HepG2 (cell line): ENCODE data around the gene SCGB1C1. TPM values are rescaled to one million over a fixed set of nuclear protein-coding genes. Genes with fewer than 3 reads are reported as not detected.

Experiments
- CCAR2 ChIP-seq: fragments of 200-400 bp; formaldehyde crosslinking; optimal IDR thresholded peaks from 2 replicates; pipeline ENCODE3; 2018; ENCODE audit warnings: low read depth, mild to moderate bottlenecking, low read length, moderate library complexity
- CSRNP1 ChIP-seq: sonication (generic); formaldehyde crosslinking; IDR thresholded peaks from 2 replicates; pipeline ENCODE4 v1.8.1; 2023; ENCODE audit warnings: mild to moderate bottlenecking, missing genetic modification reagents
- MTA1 ChIP-seq: sonication (generic); formaldehyde crosslinking; IDR thresholded peaks from 2 replicates; pipeline ENCODE4 v1.4.0; 2020; ENCODE audit warnings: missing genetic modification reagents, mild to moderate bottlenecking, borderline replicate concordance
- NFRKB ChIP-seq: fragments of 450-650 bp; IDR thresholded peaks from 2 replicates; pipeline ENCODE4 v1.6.1; 2017
- NPAS2 ChIP-seq: sonication (generic); formaldehyde crosslinking; IDR thresholded peaks from 2 replicates; pipeline ENCODE4 v1.8.0; 2022; ENCODE audit warnings: mild to moderate bottlenecking, missing genetic modification reagents, borderline replicate concordance
- TP53 ChIP-seq: sonication (generic); formaldehyde crosslinking; conservative IDR thresholded peaks from 2 replicates; pipeline ENCODE4 v1.4.0; 2020; ENCODE audit warnings: missing genetic modification reagents
- ZNF792 ChIP-seq: IDR thresholded peaks from 2 replicates; pipeline ENCODE4 v1.6.1; 2016
- ZSCAN25 ChIP-seq: sonication (generic); formaldehyde crosslinking; IDR thresholded peaks from 2 replicates; pipeline ENCODE4 v1.8.0; 2022; ENCODE audit warnings: mild to moderate bottlenecking, missing genetic modification reagents
- polyA plus RNA-seq, 8 experiments: library from polyadenylated mRNA; depleted of rRNA in 3 of 8; stranded (reverse) in 7 of 8; unstranded in 1 of 8; fragments of >200 nt; fragmentation: Illumina TruSeq in 4 of 8; extraction: Trizol in 4 of 8; gene quantifications; 2 replicates each; pipeline versions ENCODE4 v1.2.1 to v1.2.3, GENCODE V29; 2011 to 2016; ENCODE audit warnings: low read depth in 4 of 8, missing spikeins in 1 of 8, mixed read lengths in 1 of 8; ENCODE audit not compliant: insufficient read depth in 1 of 8
- total RNA-seq, 5 experiments: library from RNA; depleted of rRNA; stranded (reverse); fragments of >200 nt; fragmentation: Illumina TruSeq; extraction: Trizol; gene quantifications; 2 replicates each; pipeline ENCODE4 v1.2.3, GENCODE V29; 2016; ENCODE audit warnings: low read depth in 1 of 5
- TF ChIP-seq, protein P1 (sequence below): sonication (generic); formaldehyde crosslinking; IDR thresholded peaks from 2 replicates; pipeline ENCODE4 v1.4.0; 2020; ENCODE audit warnings: mild to moderate bottlenecking, missing genetic modification reagents
- TF ChIP-seq, protein P2 (sequence below), 2 experiments: sonication (generic) in 1 of 2; formaldehyde crosslinking in 1 of 2; IDR thresholded peaks; 2 replicates each; pipeline versions ENCODE4 v1.4.0 to v1.6.1; 2018 to 2020; ENCODE audit warnings: missing genetic modification reagents in 2 of 2, borderline replicate concordance in 1 of 2, low read depth in 1 of 2, mild to moderate bottlenecking in 1 of 2, missing biosample characterization in 1 of 2

SCGB1C1 gene
- total and polyA plus RNA-seq, 2 of the 13 experiments (the other 11 are each of a cell fraction or from before 2014, with no cell fraction given), result not detected

DNA sequence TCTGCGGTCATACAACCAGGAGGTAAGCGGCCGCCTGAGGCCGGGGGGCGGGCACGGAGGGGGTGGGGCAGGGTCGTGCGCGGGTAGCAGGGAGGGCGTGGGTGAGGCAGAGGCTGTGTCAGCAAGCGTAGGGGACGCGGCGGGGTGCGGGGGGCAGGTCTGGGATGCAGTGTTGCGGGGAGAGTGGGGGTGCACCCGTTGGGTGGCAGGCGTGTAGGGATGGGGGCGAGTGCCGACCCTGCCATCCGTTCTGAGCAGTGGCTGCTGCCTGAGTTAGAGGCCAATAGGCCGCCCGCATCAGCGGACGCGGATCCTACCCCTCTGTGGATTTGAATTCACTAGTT, 16.0 kb downstream of the SCGB1C1 start (continued):
- TF ChIP-seq, protein P1, sequence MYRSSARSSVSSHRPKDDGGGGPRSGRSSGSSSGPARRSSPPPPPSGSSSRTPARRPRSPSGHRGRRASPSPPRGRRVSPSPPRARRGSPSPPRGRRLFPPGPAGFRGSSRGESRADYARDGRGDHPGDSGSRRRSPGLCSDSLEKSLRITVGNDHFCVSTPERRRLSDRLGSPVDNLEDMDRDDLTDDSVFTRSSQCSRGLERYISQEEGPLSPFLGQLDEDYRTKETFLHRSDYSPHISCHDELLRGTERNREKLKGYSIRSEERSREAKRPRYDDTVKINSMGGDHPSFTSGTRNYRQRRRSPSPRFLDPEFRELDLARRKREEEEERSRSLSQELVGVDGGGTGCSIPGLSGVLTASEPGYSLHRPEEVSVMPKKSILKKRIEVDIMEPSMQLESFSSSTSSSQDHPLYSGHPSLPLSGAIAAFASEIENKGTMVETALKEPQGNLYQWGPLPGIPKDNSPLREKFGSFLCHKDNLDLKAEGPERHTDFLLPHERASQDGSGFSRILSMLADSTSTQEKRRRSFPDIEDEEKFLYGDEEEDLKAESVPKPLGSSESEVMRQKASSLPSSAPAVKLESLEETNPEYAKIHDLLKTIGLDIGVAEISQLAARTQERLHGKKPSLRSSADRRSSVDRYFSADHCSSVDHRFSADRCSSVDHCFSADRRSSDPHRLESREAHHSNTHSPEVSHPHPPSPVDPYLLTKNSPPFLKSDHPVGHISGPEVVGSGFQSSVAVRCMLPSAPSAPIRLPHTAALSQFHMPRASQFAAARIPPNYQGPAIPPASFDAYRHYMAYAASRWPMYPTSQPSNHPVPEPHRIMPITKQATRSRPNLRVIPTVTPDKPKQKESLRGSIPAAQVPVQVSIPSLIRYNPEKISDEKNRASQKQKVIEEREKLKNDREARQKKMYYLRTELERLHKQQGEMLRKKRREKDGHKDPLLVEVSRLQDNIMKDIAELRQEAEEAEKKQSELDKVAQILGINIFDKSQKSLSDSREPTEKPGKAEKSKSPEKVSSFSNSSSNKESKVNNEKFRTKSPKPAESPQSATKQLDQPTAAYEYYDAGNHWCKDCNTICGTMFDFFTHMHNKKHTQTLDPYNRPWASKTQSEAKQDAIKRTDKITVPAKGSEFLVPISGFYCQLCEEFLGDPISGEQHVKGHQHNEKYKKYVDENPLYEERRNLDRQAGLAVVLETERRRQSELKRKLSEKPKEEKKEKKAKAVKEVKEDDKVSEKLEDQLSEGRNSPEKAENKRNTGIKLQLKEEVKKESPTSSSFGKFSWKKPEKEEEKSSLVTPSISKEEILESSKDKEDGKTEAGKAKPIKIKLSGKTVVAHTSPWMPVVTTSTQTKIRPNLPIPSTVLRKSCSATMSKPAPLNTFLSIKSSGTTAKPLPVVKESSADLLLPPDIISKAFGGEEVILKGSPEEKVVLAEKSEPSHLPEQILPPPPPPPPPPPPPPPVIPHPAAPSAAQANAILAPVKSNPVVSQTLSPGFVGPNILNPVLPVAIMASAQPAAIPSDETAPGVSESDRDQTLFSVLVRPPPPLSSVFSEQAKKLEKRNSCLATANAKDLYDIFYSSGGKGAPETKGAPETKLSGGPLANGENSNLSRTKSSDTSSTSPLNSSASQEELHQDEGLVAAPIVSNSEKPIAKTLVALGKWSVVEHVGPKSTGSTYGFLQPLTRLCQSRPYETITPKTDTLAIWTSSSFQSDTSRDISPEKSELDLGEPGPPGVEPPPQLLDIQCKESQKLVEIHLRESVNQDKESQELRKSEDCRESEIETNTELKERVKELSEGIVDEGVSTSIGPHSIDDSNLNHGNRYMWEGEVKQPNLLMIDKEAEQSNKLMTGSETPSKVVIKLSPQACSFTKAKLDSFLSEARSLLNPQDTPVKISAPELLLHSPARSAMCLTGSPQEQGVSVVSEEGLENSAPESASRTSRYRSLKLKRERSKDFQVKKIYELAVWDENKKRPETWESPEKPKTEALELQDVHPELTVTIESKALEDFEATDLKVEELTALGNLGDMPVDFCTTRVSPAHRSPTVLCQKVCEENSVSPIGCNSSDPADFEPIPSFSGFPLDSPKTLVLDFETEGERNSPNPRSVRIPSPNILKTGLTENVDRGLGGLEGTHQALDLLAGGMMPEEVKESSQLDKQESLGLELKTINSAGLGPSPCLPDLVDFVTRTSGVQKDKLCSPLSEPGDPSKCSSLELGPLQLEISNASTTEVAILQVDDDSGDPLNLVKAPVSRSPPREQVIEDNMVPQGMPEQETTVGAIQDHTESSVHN (CRISPR knock-in tag), result no peak
- TF ChIP-seq ZSCAN25, result no peak
- no peak for TF ChIP-seq CCAR2
- TF ChIP-seq MTA1 (CRISPR knock-in tag), result no peak
- TF ChIP-seq CSRNP1 (CRISPR knock-in tag), result no peak
- no peak for TF ChIP-seq TP53
- TF ChIP-seq, protein P2, sequence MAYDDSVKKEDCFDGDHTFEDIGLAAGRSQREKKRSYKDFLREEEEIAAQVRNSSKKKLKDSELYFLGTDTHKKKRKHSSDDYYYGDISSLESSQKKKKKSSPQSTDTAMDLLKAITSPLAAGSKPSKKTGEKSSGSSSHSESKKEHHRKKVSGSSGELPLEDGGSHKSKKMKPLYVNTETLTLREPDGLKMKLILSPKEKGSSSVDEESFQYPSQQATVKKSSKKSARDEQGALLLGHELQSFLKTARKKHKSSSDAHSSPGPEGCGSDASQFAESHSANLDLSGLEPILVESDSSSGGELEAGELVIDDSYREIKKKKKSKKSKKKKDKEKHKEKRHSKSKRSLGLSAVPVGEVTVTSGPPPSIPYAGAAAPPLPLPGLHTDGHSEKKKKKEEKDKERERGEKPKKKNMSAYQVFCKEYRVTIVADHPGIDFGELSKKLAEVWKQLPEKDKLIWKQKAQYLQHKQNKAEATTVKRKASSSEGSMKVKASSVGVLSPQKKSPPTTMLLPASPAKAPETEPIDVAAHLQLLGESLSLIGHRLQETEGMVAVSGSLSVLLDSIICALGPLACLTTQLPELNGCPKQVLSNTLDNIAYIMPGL (CRISPR knock-in tag; IDR thresholded peaks at IDR 0.05; ENCODE audit: borderline replicate concordance in 1 of 2, low read depth in 1 of 2), result 0 out of 4 replicates have a peak, but pooled peaks of 1 of the 2 experiments have one; percentile 2
- no peak for TF ChIP-seq ZNF792 (CRISPR knock-in tag)
- TF ChIP-seq NPAS2, result no peak
- TF ChIP-seq NFRKB, result no peak
